ENCODE measurements around the gene PACS1. TPM values are rescaled to one million over a fixed set of nuclear protein-coding genes. Genes with fewer than 3 reads are reported as not detected.
A peak's percentile ranks its signal among the peaks of the same experiment; 100 is the strongest.

Gene PACS1
- total RNA-seq, 1 donor from 2014 or later, result 50.8 TPM

DNA sequence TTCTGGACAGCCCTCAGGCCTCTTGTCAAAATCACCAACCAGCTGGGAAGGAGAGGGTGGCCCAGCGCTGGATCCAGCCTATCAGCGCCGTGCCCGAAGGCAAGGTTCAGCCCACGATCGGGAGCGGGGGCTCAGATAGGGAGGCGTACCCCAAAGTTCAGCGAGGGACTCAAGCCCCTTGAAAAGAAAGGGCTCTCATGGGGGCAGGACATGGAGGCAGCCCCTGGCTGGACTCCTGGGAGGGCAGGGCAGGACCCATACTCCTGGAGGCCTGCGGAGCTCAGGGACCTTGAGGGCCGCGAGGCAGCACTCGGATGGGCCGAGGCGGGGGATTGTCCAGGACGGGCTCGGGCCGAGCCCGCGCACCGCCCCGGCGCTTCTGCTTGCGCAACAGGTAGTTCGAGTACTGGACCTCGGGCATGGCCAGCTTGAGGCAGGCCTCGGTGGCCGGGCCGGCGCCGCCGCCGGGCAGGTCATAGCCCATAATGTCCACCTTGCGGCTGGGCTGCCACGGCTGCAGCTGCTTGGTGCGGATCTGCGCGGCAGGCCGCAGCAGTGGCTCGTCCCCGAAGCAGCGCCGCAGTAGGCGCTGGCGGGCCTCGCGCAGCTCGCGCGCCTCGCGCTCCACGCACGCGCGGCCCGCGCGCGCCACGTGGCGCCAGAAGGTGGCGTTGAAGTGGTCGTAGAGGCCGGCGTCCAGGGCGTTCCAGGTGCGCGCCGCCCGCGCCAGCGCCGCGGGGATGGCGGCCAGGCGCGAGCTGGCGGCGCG lies 27.7 kb upstream of the PACS1 start:
- Histone ChIP-seq H3K4me3 (no peak overlapping the region), H3K36me3 (no peaks in the 10 kb centered on the region), H3K4me1 (no peaks in the 10 kb centered on the region), H3K27ac (no peak overlapping the region), H3K27me3 (ENCODE audit: low read depth) (peaks cover 4% of the 10 kb centered on the region), H3K9me3 (no peaks in the 10 kb centered on the region)
- ATAC-seq (no peak), DNase-seq (no peak)
- intact Hi-C loops (cut with DNase I), result no loop called here
- TF ChIP-seq, protein P1, sequence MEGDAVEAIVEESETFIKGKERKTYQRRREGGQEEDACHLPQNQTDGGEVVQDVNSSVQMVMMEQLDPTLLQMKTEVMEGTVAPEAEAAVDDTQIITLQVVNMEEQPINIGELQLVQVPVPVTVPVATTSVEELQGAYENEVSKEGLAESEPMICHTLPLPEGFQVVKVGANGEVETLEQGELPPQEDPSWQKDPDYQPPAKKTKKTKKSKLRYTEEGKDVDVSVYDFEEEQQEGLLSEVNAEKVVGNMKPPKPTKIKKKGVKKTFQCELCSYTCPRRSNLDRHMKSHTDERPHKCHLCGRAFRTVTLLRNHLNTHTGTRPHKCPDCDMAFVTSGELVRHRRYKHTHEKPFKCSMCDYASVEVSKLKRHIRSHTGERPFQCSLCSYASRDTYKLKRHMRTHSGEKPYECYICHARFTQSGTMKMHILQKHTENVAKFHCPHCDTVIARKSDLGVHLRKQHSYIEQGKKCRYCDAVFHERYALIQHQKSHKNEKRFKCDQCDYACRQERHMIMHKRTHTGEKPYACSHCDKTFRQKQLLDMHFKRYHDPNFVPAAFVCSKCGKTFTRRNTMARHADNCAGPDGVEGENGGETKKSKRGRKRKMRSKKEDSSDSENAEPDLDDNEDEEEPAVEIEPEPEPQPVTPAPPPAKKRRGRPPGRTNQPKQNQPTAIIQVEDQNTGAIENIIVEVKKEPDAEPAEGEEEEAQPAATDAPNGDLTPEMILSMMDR (IDR thresholded peaks at IDR 0.05), result no peak

DNA sequence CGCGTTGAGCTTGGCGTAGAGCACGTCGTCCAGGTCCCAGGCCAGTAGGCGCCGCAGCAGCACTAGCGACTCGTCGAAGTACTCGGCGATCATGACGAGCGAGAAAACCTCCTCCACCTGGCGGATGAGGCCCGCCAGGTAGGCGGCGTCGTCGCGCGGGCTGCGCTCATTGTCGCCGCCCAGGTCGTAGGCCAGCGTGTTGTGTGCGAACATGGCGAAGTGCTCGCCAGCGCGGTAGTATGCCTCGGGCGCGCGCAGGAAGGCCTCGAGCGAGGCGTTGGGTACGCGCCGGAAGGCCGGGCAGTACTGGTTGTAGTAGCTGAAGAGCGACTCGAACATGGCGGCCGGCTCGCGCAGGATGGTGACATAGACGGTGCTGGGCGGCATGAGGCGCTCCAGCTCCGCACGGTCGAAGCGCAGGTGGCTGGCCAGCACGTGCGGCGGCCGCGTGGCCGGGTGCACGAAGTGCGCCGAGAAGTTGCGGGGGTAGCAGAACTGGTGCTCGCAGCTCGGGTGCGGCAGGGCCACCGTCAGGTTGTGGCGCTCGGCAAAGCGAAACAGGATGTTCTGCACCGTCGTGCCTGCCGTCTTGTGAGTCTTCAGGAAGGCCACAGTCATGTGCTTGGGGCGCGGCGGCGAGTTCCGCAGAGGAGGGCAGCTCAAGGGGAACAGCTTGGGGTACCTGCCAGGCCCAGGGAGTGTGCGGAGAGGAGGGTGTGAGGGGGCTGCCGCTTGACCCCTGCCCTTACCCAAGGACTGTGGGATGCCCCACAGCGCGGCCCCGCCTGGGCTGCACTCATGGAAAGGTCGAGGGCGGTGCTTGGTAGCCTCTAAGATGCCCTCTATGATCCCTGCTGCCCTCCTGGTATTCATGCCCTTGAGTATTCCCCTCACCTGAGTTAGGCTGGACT lies 26.8 kb upstream of the PACS1 start:
- Histone ChIP-seq H3K4me1 (no peaks in the 10 kb centered on the region), H3K27ac (no peak overlapping the region), H3K36me3 (no peaks in the 10 kb centered on the region), H3K4me3 (no peak overlapping the region), H3K27me3 (ENCODE audit: low read depth) (peaks cover 11% of the 10 kb centered on the region), H3K9me3 (no peaks in the 10 kb centered on the region)
- TF ChIP-seq, protein P1 (IDR thresholded peaks at IDR 0.05), result no peak
- intact Hi-C loops (cut with DNase I), result no loop called here
- ATAC-seq, result no peak
- DNase-seq, result no peak

DNA sequence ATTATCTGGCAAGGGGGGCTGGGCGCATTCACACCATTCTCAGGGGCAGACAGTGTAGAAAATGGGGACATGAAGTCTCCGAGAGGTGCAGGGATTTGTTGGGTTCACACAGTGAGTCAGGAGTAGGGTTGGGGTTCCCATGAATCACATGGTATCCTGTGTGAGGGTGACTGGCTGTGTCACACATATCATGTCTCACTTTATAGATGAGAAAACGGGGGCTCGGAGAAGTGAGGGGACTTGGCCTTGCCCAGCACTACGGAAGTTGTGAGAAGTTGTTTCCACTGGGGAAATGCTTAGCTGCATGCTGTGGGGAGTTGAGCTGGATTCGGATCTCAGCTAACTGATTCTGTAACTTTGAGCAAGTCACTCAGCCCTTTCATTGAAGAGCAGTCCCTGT lies 25.3 kb upstream of the PACS1 start:
- no peak overlapping the region for H3K27ac ChIP-seq
- no peak overlapping the region for H3K4me3 ChIP-seq
- TF ChIP-seq, protein P1 (IDR thresholded peaks at IDR 0.05), result no peak
- no peaks in the 10 kb centered on the region for H3K36me3 ChIP-seq
- intact Hi-C loops (cut with DNase I), result no loop called here
- ATAC-seq (no peak), DNase-seq (no peak)
- H3K9me3 ChIP-seq, result no peaks in the 10 kb centered on the region
- no peaks in the 10 kb centered on the region for H3K4me1 ChIP-seq
- H3K27me3 ChIP-seq (ENCODE audit: low read depth), result peaks cover 26% of the 10 kb centered on the region

DNA sequence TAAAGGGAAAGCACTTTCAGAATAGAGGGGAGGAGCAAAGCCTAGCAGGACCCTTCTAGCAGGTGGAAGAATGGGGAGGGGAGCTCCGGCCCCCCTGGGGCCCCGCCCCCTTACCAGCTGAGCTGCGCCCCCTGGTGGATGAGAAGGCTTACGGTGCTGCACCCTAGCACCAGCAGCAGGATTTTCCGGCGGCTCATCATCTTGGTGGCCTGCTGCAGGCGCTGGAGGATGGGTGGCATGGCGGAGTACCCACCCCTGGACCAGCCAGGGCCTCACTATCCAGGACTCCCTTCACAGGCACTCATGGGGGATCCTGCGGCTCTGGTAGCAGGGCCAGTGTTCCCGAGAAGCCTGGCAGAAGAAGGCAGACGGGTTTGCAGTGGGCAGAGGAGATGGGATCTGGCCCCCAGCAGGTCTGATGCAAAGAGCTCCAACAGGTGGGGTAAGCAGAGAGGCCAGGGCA lies 24.9 kb upstream of the PACS1 start:
- Histone ChIP-seq H3K4me3 (no peak overlapping the region), H3K27ac (no peak overlapping the region), H3K4me1 (no peaks in the 10 kb centered on the region), H3K9me3 (no peaks in the 10 kb centered on the region), H3K36me3 (no peaks in the 10 kb centered on the region), H3K27me3 (ENCODE audit: low read depth) (peaks cover 28% of the 10 kb centered on the region)
- TF ChIP-seq, protein P1 (IDR thresholded peaks at IDR 0.05), result peak; percentile 97
- peak; percentile 84 to 87 for ATAC-seq
- intact Hi-C loops (cut with DNase I), result no loop called here
- DNase-seq, result peak; percentile 81

DNA sequence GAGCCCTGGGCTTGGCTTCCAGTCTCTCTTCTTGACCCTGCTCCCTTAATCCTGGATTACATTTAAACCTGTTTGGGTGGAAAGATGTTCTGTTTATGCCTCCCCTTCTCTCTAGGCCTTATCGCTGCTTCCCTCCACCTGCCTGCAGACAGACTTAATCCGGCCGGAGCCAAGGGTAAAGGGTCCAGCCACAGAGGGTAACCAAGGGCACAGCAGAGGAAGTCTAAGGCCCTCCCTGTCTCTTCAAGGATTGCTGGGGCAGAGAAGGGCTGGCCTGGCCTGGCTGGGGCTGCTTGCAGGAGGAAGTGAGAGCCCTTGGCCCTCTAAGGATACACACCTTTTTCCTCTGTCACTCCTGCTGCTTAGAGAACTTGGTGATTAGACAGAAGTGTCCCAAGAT lies 23.2 kb upstream of the PACS1 start:
- no peak overlapping the region for H3K27ac ChIP-seq
- peaks cover 6% of the 10 kb centered on the region for H3K4me1 ChIP-seq
- ATAC-seq (no peak), DNase-seq (no peak)
- intact Hi-C loops (cut with DNase I), result no loop called here
- no peak overlapping the region for H3K4me3 ChIP-seq
- no peaks in the 10 kb centered on the region for H3K9me3 ChIP-seq
- peaks cover 28% of the 10 kb centered on the region for H3K27me3 ChIP-seq (ENCODE audit: low read depth)
- no peaks in the 10 kb centered on the region for H3K36me3 ChIP-seq
- TF ChIP-seq, protein P1 (IDR thresholded peaks at IDR 0.05), result no peak
